ENCODE measurements around the gene CTAGE9. TPM values are rescaled to one million over a fixed set of nuclear protein-coding genes. Genes with fewer than 3 reads are reported as not detected.
"Not testable (repeated sequence)": the region's sequence is repeated elsewhere in the genome, so short reads cannot be mapped to it uniquely, and the experiment has no call there.

CTAGE9 gene, protein sequence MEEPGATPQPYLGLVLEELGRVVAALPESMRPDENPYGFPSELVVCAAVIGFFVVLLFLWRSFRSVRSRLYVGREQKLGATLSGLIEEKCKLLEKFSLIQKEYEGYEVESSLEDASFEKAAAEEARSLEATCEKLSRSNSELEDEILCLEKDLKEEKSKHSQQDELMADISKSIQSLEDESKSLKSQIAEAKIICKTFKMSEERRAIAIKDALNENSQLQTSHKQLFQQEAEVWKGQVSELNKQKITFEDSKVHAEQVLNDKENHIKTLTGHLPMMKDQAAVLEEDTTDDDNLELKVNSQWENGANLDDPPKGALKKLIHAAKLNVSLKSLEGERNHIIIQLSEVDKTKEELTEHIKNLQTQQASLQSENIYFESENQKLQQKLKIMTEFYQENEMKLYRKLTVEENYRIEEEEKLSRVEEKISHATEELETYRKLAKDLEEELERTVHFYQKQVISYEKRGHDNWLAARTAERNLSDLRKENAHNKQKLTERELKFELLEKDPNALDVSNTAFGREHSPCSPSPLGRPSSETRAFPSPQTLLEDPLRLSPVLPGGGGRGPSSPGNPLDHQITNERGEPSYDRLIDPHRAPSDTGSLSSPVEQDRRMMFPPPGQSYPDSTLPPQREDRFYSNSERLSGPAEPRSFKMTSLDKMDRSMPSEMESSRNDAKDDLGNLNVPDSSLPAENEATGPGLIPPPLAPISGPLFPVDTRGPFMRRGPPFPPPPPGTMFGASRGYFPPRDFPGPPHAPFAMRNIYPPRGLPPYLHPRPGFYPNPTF
- total RNA-seq: not detected

GRCh38 chr6:131710917-131711316 is at the start of gene CTAGE9:
Gene CTAGE9 (minus strand): TSS chr6:131711017. CDS start chr6:131711017, 0 bp downstream.
- not testable (repeated sequence) for DNase-seq

- no peak for DNase-seq
Observed at GRCh38 chr6:131758920-131759319, 48.1 kb upstream of the CTAGE9 start.

DNA sequence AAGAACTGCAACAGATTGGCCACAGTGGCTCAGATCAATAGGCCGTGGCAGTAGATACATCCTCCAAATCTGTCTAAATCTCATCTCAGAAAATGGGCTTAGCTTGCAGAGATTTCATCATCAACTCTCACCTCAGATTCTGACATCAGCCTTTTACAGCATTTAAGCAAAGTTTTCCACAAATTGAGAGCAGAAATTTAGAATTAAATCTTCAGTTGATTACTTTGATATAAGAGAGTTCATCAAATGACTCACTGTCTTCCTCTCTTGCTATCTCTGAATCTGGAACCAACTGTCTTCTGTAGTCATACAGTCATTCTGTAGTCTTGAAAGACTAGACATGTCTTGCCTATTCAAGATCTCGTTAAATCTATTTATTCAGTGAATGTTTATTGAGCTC is 45.2 kb upstream of the CTAGE9 start:
- DNase-seq: no peak

DNA sequence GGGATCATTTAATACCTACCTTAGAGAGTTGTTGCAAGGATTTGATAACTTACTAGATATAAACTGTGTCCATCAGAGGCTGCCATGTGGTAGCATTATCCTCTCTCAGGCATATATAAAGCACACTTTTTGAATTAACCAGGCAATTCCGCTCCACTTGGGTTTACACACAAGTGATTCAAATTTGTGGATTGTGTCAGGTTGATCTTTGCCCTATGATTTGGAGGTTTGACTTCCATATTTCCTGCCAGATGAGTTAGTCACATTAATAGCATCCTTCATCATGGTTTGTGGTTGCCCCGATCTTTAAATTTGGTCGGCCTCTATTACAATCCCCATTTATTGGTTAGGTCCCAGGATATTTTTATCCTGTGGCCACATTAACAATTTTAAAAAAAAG is 44.8 kb upstream of the CTAGE9 start:
- no peak for DNase-seq

- DNase-seq: no peak
Observed at GRCh38 chr6:131754715-131755567, 44.1 kb upstream of the CTAGE9 start.

DNA sequence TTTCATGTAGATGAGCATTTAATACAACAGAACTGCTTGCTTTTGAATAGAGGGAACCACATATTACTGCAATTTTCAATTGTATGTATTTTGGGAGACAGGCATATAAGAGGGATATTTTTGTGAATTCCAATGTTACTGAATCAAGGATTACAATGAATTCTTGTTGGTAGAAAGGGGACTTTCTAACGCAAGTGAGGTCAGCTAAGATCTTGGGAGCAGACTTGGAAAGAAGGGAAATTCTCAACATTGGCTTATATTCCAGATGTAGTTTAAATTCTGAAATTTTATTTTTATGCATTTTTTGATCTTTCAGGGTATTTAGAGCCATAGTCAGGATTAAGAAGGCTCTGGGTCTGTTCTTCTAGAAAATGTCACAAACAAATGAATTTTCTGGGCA is 43.3 kb upstream of the CTAGE9 start:
- DNase-seq: no peak

DNA sequence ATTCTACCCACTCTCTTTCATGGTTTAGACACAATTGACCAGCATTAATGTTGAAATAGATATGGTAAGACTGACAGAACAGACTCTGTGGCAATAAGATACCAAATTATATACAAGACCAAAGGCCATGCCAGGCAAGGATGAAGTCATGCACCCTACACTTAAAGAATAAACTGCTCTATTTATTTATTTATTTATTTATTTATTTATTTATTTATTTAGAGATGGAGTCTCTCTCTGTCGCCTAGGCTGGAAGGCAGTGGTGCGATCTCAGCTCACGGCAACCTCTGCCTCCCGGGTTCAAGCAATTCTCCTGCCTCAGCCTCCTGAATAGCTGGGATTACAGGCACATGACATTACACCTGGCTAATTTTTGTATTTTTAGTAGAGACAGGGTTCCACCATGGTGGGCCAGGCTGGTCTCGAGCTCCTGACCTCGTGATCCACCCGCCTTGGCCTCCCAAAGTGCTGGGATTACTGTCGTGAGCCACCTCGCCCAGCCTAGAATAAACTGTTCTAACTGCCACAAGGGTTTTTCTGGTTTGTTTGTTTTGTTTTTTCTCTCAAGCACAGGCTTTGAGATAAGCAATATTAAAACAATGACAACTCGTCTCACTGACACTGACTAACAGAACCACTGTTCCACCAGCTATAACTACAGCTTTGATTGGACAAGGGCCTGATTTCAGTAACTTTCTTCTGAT is 40.3 kb upstream of the CTAGE9 start:
- not testable (repeated sequence) for DNase-seq

DNA sequence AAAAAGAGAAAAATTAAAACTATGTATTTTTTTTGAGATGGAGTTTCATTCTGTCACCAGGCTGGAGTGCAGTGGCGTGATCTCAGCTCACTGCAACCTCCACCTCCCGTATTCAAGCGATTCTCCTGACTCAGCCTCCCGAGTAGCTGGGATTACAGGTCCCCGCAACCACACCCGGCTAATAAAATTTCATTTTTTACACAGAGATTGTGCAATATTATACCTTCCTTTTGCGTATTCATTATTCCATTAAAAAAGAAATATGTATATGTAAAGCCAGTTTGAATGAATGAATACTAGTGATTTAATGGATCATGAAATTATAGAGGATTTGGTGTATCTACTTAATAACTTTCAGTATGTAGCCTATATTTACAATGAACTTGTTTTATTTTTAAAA is 38.2 kb upstream of the CTAGE9 start:
- no peak for DNase-seq

- no peak for DNase-seq
Observed at GRCh38 chr6:131747821-131748353, 37.1 kb upstream of the CTAGE9 start.

DNA sequence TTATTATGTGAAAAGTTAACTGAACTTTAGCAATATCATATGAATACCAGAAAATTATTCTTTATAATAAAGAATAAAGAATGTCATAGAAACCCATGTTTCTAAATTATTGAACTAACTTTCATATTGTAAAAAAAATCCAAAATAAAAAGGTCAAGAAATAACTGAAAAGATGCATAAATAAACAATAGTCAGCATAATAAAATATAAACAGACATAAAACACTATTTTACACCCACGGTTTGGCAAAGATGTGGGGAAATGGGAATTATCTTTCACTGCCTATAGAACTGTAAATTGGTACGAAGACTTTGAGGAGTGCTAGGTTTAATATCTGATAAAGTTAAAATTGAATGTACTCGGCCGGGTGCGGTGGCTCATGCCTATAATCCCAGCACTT is 34.7 kb upstream of the CTAGE9 start:
- DNase-seq: no peak

GRCh38 chr6:131744432-131745287 is 33.8 kb upstream of the CTAGE9 start:
- DNase-seq: no peak

DNA sequence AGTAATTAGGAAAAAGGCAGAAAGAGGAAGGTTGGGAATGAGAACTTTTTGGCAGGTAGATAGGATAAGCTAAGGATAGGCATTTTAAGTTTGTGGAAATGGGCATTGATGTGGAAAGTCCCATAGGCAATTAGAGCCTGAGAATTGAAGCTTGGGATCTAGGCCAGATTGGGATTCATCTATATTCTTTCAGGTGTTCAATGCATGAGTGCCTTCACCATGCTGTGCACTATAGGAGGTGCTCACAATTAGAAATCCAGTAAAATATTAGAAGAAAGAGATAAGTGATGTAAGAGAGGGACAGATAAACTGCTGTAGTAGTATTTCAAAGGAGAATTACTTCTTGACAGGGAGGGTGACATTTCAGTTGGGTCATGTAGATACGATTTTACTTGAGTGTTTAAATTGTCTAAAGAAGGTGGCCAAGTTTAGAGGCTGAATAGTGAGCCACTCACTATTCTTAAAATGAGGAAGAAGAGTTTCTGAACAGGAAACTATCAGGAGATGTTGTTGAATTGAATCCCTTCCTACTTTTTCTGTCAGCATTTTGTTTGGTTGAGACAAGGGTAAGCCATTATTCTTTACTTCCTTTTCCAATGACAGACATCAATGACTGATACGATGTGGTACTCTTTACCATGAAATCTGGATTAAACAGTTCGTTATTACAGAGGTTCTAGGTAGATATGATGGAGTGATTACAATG is 31.0 kb upstream of the CTAGE9 start:
- no peak for DNase-seq

DNA sequence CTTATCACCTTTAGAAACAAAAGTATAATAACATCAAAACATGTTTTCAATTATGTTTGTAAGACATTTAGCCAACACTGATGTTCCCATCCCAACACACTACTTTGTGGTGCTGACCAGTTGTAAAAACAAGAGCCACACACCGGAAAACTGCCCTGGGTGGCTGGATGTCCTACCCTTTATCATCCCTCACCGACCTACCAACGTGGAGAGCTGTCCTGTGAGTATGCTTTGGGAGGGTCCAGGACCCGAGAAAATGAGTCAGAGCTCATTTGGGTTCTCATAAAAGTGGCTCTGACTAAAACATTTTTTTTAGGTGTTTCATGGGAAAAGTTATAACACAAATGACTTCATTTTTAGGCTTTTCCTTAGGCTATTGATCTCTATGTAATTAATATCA is 29.3 kb upstream of the CTAGE9 start:
- no peak for DNase-seq

- no peak for DNase-seq
Observed at GRCh38 chr6:131739136-131739535, 28.3 kb upstream of the CTAGE9 start.

- DNase-seq: no peak
Observed at GRCh38 chr6:131736811-131737210, 26.0 kb upstream of the CTAGE9 start.

- DNase-seq: no peak
Observed at GRCh38 chr6:131736003-131736596, 25.3 kb upstream of the CTAGE9 start.

- peak; percentile 10 for DNase-seq
Observed at GRCh38 chr6:131733376-131734016, 22.7 kb upstream of the CTAGE9 start.

DNA sequence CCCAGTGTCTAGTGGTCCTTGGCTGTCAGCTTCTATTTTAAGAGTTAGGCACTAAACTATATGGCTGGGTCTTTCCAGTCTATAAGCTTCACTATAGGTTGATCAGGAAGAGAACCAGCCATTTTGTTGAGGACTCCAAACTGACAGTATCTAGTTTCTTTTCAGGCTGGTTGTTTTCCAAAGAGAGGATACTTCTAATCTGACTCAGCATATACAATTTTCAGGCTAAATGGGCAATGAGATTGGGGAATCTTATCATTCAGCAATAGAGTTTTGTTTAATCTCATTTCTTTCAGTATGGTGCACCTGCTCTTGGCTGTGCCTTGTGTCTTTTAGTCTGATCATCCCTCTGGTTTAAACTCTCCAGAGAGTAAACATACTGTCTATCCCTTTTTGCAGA is 20.4 kb upstream of the CTAGE9 start:
- no peak for DNase-seq

DNA sequence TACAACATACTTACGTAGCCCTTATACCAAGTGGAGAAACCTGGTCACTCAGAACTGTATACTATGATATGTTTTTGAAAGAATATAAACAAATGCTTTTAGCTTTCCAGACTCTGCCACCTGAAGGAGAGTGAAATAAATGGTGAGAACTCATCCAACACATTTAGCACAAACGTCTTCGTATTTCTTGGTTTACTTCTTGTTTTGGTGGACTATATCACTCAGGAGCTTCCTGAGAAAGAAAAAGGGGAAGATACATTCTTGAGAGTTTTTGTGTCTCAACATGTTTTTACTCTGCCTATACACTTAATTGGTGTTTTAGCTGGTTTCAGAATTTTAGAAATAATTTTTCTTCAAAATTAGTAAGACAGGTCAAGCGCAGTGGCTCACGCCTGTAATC is 19.4 kb upstream of the CTAGE9 start:
- no peak for DNase-seq

Measured in occipital lobe (tissue), 2 donors.